ENCODE data around the gene ICOS.
"Not testable (repeated sequence)": the region's sequence is repeated elsewhere in the genome, so short reads cannot be mapped to it uniquely, and the experiment has no call there.

Gene ICOS

DNA sequence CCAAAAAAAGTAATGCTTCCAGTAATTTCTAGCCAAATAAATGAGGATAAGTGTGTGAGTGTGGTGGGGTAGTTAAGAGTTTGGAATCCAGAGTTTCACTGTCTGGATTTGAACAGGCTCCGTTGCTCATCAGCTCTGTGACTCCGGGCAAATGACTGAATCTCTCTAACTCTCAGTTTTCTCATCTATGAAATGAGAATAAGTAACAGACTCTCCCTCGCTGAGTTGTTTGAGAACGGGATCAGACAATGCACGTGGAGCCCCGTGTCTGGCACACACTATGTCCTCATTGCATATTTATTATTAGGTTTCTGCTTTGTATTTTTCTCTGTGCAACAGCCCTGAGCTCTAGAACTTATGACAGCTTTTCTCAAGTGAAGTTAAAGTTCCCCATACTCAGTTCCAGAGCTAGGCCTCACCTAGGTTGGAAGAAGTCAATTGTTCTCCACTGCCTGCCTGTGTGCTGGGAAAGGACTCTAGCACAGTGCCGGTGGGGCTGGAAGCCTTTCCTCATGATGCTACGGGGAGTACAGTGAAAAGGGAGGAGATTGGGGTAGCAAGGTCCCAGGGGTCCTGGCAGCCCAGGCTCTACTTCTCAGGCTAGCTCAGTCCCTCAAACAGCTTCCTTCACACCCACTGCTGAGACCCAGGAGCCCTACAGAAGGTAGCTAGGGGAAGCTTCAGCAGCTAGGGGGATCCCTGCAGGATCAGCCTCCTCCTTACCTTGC lies 1.7 kb upstream of the ICOS start:
- Mint-ChIP-seq H3K9me3 (peaks cover 5% of the 10 kb centered on the region), H3K27me3 (no peaks in the 10 kb centered on the region), H3K27ac (peak overlapping the region; percentile 99), H3K4me3 (peak overlapping the region; percentile 72), H3K4me1 (ENCODE audit: low read depth) (peaks cover 70% of the 10 kb centered on the region), H3K36me3 (ENCODE audit: low read depth) (peaks cover 42% of the 10 kb centered on the region)

DNA sequence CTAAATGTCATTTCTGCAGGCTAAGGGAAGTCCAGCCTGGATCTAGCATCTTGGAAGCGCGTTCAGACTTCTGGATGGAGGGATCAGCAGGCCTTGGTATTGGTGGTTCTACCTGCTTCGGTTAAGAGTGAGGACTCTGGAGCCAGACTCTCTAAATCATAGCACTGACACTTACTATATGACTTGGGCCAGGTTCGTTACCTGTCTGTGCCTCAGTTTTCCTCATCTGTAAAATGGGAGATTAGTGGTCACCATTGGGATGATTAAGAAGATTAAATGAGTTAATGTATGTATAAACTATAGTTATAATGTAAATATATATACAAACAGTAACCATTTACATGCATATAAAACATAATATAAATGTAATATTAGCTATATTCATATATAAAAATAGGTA lies 995 bp upstream of the ICOS start:
- Mint-ChIP-seq H3K9me3 (peaks cover 5% of the 10 kb centered on the region), H3K27ac (peak overlapping the region; percentile 74), H3K4me3 (no peak overlapping the region), H3K4me1 (ENCODE audit: low read depth) (peaks cover 70% of the 10 kb centered on the region), H3K36me3 (ENCODE audit: low read depth) (peaks cover 46% of the 10 kb centered on the region), H3K27me3 (no peaks in the 10 kb centered on the region)

DNA sequence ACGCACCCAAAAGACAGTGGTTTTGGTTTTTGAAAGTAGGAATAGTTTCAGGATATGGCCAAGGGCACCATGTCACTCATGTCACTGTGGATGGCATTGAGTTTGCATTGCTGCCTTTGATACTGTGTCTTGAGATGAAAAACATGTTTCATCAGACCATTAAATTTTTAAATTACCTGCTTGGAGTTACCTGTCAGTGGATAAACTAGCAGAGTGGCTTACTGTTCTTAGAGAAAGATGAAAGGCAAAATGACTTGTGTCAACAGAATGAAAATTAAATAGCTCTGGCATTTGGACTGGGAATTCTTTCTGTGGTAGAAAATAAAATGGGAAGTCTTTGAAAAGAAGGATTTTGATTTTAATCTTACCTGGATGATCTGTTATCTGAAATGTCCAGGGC lies 386 bp downstream of the ICOS start:
- Mint-ChIP-seq H3K36me3 (ENCODE audit: low read depth) (peaks cover 49% of the 10 kb centered on the region), H3K27me3 (no peaks in the 10 kb centered on the region), H3K27ac (peak overlapping the region; percentile 87), H3K4me1 (ENCODE audit: low read depth) (peaks cover 70% of the 10 kb centered on the region), H3K4me3 (peak overlapping the region; percentile 94), H3K9me3 (peaks cover 5% of the 10 kb centered on the region)

DNA sequence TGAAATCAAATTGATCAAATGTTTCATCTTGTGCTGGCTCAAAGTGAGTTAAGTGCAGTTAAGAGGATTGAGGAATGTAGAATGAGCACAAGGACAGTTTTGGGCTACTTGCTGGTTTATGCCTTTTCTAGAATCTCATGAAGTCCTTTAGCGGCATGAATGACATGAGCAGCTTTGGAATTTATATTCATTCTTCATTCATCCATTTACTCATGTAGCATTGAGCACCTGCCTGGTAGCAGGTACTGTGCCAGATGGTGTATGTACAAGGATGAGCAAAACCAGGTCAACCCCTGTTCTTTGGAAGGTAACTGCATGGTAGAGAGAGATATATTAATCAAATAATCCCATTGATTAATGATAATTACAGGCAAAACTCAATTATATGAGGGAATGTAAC lies 1.2 kb downstream of the ICOS start:
- Mint-ChIP-seq H3K27me3 (no peaks in the 10 kb centered on the region), H3K4me1 (ENCODE audit: low read depth) (peaks cover 69% of the 10 kb centered on the region), H3K36me3 (ENCODE audit: low read depth) (peaks cover 57% of the 10 kb centered on the region), H3K4me3 (peak overlapping the region; percentile 94), H3K9me3 (peaks cover 5% of the 10 kb centered on the region), H3K27ac (peak overlapping the region; percentile 87)

DNA sequence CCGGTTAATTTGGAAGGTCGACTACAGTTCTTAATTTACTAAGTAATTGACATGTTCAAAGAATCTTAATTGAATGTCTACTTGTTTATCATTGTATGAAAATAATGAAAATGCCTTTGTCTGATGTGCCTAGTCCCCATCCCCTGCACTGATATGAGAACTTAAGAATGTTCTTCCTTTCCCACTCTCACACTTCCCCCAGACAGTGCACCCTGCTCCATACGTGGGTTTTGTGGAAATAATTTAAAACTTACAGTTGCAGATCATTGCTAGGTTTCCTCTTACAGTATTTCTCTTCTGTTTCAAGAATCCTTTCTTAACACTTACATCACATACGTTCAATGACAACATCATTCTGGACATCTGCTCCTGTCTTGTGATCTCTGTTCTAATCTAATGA lies 3.5 kb downstream of the ICOS start:
- H3K27me3 Mint-ChIP-seq, result no peaks in the 10 kb centered on the region
- peak overlapping the region; percentile 94 for H3K4me3 Mint-ChIP-seq
- H3K9me3 Mint-ChIP-seq, result no peaks in the 10 kb centered on the region
- peak overlapping the region; percentile 87 for H3K27ac Mint-ChIP-seq
- H3K4me1 Mint-ChIP-seq (ENCODE audit: low read depth), result peaks cover 69% of the 10 kb centered on the region
- H3K36me3 Mint-ChIP-seq (ENCODE audit: low read depth), result peaks cover 72% of the 10 kb centered on the region

DNA sequence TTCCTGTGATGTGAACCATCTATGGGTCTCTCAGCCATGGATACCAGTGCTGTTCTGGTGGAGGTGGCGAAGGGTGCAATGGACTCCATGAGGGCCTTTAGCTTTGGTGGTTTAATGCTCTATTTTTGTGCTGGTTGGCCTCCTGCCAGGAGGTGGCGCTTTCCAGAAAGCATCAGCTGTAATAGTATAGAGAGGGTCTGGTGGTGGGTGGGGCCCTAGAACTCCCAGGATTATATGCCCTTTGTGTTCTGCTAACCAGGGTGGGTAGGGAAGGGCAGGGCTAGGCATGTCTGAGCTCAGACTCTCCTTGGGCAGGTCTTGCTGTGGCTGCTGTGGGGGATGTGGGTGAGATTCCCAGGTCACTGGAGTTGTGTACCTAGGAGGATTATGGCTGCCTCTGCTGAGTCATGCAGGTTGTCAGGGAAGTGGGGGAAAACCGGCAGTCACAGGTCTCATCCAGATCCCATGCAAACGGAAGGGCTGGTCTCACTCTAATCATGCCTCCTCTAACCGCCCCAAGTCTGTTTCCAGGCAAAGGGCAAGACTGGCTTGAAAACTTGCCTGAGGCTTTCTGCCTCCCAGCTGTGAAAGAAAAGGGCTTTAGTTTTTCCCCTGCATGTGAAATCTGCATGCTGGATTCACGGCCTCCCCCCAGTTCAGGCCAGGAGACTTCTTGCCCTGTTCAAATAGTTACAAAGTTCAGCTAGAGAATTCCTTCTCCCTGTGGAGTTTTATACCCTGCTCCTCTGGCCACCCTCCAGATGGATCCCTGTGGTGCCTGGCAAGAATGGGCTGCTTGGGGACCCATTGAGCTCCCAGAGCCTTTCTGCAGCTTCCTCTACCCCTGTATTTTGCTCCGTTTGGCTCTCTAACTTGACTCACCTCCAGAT lies 7.2 kb downstream of the ICOS start:
- H3K36me3 Mint-ChIP-seq (ENCODE audit: low read depth), result peaks cover 84% of the 10 kb centered on the region
- not testable (repeated sequence) for H3K4me3 Mint-ChIP-seq, H3K27me3 Mint-ChIP-seq, H3K9me3 Mint-ChIP-seq
- H3K4me1 Mint-ChIP-seq (ENCODE audit: low read depth), result peaks cover 91% of the 10 kb centered on the region
- H3K27ac Mint-ChIP-seq, result peak overlapping the region; percentile 73

DNA sequence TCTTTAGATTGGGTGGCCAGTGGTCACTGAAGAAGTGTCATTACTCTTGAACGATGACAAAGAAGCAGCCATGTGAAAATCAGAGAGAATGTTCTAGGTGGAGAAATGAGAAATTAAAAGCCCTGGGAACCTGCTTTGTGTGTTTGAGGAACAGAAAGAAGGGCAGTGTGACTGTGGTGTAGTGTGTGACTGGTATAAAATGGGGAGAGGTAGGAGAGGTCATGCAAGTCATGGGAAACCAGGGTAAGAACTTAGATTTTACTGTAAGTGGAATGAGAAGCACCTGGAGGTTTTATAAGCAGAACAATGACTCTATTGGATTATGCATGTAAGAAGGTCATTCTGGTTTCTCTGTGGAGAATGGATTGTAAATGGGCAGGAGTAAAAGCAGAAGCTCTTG lies 12.2 kb downstream of the ICOS start:
- Mint-ChIP-seq H3K27ac (peak overlapping the region; percentile 59), H3K27me3 (no peaks in the 10 kb centered on the region), H3K4me3 (peak overlapping the region; percentile 17), H3K4me1 (ENCODE audit: low read depth) (peaks cover 93% of the 10 kb centered on the region), H3K36me3 (ENCODE audit: low read depth) (peaks cover 53% of the 10 kb centered on the region), H3K9me3 (no peaks in the 10 kb centered on the region)

DNA sequence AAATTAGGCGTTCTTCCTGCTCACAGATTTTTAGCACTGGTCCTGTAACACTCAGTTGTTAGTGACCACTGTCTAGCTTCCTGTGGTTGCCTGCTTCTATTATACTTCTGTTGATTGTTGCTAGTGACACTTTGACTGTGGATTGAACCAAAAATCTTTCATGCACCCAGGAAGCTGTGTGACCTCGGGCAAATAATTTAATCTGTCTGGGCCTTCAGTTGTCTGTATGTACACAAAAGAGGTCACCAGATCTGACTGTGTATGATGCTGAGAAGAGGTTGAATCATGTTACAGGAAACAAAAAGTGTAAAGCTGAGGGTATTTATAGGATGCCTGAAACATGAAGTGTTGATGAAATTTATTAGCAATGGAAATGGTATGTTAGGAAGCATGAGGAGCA lies 12.7 kb downstream of the ICOS start:
- Mint-ChIP-seq H3K9me3 (no peaks in the 10 kb centered on the region), H3K4me3 (peak overlapping the region; percentile 6), H3K27ac (peak overlapping the region; percentile 68), H3K4me1 (ENCODE audit: low read depth) (peaks cover 90% of the 10 kb centered on the region), H3K36me3 (ENCODE audit: low read depth) (peaks cover 50% of the 10 kb centered on the region), H3K27me3 (no peaks in the 10 kb centered on the region)

DNA sequence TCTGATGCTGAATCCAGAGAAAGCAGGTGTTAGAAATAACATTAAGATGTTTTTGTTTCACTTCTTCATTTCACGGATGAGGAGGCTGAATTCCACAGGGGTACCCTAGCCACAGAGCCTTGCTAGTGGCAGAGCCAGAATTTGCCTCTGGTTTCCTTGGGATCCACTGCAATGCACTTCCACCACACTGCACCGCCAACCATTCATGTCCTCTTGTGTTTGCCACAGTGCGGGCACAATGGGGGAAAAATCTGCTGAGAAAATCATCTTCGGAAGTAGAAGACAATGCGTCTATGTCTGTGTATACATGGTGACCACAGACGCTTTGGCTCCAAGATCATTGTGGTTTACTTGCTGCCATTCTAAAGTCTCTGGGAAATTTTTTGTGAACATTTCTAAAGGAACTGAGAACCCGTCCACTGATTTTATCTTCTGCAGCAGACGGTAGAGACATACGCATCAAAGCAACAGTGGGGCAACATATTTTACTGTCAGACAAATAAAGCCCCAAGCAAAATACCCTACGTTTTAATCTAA lies 14.9 kb downstream of the ICOS start:
- no peaks in the 10 kb centered on the region for H3K9me3 Mint-ChIP-seq
- H3K4me3 Mint-ChIP-seq, result peak overlapping the region; percentile 80
- H3K4me1 Mint-ChIP-seq (ENCODE audit: low read depth), result peaks cover 76% of the 10 kb centered on the region
- H3K27ac Mint-ChIP-seq, result peak overlapping the region; percentile 67
- H3K36me3 Mint-ChIP-seq (ENCODE audit: low read depth), result peaks cover 49% of the 10 kb centered on the region
- no peaks in the 10 kb centered on the region for H3K27me3 Mint-ChIP-seq

DNA sequence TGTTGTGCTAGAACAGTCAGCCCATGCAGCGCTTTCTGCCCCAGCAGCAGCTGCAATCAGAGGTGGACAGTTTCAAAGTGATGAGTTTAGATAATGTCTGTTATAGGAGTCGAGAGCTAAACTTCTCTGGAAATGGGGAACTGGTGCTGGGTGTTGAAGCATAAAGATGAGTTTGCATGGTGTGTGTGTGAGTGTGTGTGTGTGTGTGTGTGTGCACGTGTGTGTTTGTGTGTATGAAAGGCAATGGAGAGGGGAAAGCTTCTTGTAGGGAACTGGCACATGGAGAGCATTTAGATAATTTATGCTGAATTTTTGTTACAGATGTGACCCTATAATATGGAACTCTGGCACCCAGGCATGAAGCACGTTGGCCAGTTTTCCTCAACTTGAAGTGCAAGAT lies 22.7 kb downstream of the ICOS start:
- Mint-ChIP-seq H3K4me3 (no peak overlapping the region), H3K27ac (peak overlapping the region; percentile 63), H3K4me1 (ENCODE audit: low read depth) (peaks cover 32% of the 10 kb centered on the region), H3K36me3 (ENCODE audit: low read depth) (peaks cover 69% of the 10 kb centered on the region), H3K9me3 (no peaks in the 10 kb centered on the region), H3K27me3 (no peaks in the 10 kb centered on the region)

DNA sequence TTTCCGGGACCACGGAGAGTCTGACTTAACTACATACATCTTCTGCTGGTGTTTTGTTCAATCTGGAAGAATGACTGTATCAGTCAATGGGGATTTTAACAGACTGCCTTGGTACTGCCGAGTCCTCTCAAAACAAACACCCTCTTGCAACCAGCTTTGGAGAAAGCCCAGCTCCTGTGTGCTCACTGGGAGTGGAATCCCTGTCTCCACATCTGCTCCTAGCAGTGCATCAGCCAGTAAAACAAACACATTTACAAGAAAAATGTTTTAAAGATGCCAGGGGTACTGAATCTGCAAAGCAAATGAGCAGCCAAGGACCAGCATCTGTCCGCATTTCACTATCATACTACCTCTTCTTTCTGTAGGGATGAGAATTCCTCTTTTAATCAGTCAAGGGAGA lies 23.1 kb downstream of the ICOS start:
- no peak overlapping the region for H3K27ac Mint-ChIP-seq
- H3K27me3 Mint-ChIP-seq, result no peaks in the 10 kb centered on the region
- no peak overlapping the region for H3K4me3 Mint-ChIP-seq
- peaks cover 30% of the 10 kb centered on the region for H3K4me1 Mint-ChIP-seq (ENCODE audit: low read depth)
- H3K36me3 Mint-ChIP-seq (ENCODE audit: low read depth), result peaks cover 69% of the 10 kb centered on the region
- H3K9me3 Mint-ChIP-seq, result no peaks in the 10 kb centered on the region

DNA sequence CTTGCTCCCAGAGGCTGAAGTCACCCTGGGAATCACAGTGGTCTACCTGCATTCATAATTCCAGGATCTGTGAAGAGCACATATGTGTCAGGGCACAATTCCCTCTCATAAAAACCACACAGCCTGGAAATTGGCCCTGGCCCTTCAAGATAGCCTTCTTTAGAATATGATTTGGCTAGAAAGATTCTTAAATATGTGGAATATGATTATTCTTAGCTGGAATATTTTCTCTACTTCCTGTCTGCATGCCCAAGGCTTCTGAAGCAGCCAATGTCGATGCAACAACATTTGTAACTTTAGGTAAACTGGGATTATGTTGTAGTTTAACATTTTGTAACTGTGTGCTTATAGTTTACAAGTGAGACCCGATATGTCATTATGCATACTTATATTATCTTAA lies 24.2 kb downstream of the ICOS start:
- no peak overlapping the region for H3K4me3 Mint-ChIP-seq
- H3K4me1 Mint-ChIP-seq (ENCODE audit: low read depth), result peaks cover 26% of the 10 kb centered on the region
- H3K27ac Mint-ChIP-seq, result no peak overlapping the region
- H3K36me3 Mint-ChIP-seq (ENCODE audit: low read depth), result peaks cover 58% of the 10 kb centered on the region
- no peaks in the 10 kb centered on the region for H3K27me3 Mint-ChIP-seq
- no peaks in the 10 kb centered on the region for H3K9me3 Mint-ChIP-seq

DNA sequence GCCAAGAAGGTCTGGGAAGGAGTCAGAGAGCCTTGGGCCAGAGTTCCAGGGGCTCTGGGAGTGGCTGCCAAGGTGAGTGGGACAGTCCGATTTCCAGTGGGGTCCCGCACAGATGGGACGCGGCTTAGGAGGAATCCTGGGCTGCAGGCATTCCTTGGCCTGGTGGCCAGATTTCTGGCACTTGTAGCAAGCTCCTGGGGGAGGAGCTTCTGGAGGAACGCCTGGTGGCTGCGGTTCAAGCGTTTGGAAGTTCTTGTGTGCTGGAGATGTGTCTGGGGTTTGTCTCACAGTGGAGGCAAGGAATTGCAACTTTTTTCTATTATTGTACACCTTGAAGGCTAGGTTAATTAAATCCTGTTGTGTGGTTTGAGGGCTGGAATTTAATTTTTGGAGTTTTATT lies 28.6 kb downstream of the ICOS start:
- H3K9me3 Mint-ChIP-seq; H3K4me1 Mint-ChIP-seq (ENCODE audit: low read depth); H3K4me3 Mint-ChIP-seq; H3K27me3 Mint-ChIP-seq; H3K27ac Mint-ChIP-seq: not testable (repeated sequence)
- H3K36me3 Mint-ChIP-seq (ENCODE audit: low read depth), result peaks cover 18% of the 10 kb centered on the region

DNA sequence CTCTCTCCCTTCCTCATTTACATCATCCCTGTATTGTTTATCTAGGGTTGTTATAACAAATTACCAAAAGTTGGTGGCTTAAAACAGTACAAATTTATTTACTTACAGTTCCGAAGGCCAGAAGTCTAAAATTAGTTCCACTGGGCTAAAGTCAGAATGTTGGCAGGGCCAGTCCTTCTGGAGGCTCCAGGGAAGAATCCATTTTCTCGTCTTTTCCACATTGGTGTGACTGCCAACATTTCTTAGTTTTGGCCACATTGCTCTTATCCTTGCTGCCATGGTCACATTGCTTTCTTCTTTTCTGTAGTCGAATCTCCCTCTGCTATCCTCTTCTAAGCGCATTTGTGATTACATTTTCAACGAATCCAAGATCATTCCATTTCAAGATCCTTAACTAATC lies 34.7 kb downstream of the ICOS start:
- H3K4me1 Mint-ChIP-seq (ENCODE audit: low read depth), result no peaks in the 10 kb centered on the region
- H3K9me3 Mint-ChIP-seq, result no peaks in the 10 kb centered on the region
- H3K27me3 Mint-ChIP-seq, result no peaks in the 10 kb centered on the region
- H3K4me3 Mint-ChIP-seq, result no peak overlapping the region
- no peak overlapping the region for H3K27ac Mint-ChIP-seq
- no peaks in the 10 kb centered on the region for H3K36me3 Mint-ChIP-seq (ENCODE audit: low read depth)

DNA sequence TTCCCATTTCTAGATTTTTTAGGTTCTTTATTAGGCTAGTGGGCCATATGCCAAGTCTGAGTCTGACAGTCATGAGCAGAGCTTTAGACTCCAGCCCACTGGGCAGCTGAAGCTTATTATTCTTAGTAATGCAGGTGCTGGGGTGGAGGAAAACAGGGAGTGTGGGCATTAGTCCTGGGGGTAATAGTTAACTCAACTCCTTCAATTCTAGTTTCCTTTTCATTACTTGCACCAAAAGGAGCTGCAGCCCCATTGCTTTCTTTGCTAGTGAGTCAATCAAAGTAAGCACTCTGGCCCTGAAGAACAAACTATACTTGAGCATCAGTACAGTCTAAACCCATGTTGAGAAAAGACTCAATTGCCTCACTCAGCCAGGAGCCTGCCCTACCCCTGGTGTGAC lies 35.5 kb downstream of the ICOS start:
- Mint-ChIP-seq H3K4me3 (no peak overlapping the region), H3K4me1 (ENCODE audit: low read depth) (no peaks in the 10 kb centered on the region)

More for the DNA sequence above, 35.5 kb downstream of the ICOS start:
- no peaks in the 10 kb centered on the region for H3K27me3 Mint-ChIP-seq
- no peak overlapping the region for H3K27ac Mint-ChIP-seq
- H3K36me3 Mint-ChIP-seq (ENCODE audit: low read depth), result no peaks in the 10 kb centered on the region
- H3K9me3 Mint-ChIP-seq, result no peaks in the 10 kb centered on the region

Measured in stimulated activated naive CD8-positive, alpha-beta T cell treated with anti-CD3 and anti-CD28 coated beads, Interleukin-15, Interleukin-2, amounts not matched to agents 100 ng/mL and 50 ng/mL, for 24 hours (primary cell).